HG02610 (cell line): Measurements from ENCODE around the gene SLC17A6.

ENCODE experiments used
- ATAC-seq: cut with Tn5 transposase; IDR thresholded peaks from one replicate; pipeline ENCODE4 v1.9.1; 2021; ENCODE audit warnings: mild to moderate bottlenecking, moderate library complexity; ENCODE audit not compliant: unreplicated experiment

The SLC17A6 gene

GRCh38 chr11:22337596-22338485 lies at the start of gene SLC17A6:
Gene SLC17A6, plus strand, starts transcription at chr11:22338381. Its CDS starts 153 bp downstream, at chr11:22338534.
- ATAC-seq = no peak

- no peak for ATAC-seq
These were observed 35.8 kb upstream of the SLC17A6 start for GRCh38 chr11:22302368-22302767.

DNA sequence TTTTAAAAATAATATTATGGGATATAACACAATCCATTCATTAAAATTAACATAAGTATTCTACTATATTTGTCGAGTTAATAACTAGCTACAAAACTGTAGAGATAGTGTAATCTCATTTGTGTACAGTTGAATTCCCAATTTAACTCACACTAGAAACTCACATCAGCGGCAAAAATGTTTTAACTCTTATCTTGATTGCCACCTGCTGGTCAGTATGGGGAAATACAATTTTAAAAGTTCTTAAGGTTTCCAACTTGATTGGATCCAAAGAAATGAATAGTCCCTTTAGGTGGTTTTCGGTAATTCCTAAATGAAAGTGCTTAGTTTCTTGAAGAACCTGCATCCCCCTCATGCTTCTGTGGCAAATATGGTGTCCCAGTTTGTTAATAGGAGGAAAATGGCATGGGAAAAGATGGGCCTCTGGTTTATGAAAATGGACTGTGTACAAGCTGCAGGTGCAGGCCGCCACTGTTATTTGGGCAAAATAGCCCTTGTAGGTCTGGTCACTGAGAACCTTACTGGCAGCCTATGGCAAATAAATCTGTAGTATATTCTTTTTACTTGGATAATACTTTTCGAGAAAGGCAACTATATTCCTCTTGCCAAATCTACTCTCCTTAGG lies 33.7 kb upstream of the SLC17A6 start:
- ATAC-seq = no peak

- ATAC-seq = no peak
These were observed 20.5 kb upstream of the SLC17A6 start for GRCh38 chr11:22317656-22318055.

GRCh38 chr11:22331771-22332170 lies 6.4 kb upstream of the SLC17A6 start:
- no peak for ATAC-seq

DNA sequence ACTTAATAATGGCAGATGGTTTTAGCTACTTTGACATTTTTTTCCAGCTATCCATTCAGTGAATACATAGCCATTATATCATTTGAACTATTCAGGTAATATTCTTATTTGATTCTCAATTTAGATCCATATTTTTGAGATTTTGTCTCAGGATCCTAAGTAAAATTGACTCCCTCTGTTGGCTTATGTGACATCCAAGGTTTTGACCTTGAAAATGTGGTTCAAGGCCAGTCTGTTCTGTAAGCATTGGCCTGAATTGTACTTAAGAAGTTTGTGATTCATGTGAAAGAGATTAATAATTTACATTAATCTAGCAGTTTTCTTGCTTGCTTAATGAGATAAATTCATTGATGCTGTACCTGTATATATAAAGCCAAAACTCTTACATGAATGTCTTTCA lies 1.6 kb upstream of the SLC17A6 start:
- no peak for ATAC-seq

- no peak for ATAC-seq
These were observed 1.4 kb downstream of the SLC17A6 start for GRCh38 chr11:22339611-22340010.

DNA sequence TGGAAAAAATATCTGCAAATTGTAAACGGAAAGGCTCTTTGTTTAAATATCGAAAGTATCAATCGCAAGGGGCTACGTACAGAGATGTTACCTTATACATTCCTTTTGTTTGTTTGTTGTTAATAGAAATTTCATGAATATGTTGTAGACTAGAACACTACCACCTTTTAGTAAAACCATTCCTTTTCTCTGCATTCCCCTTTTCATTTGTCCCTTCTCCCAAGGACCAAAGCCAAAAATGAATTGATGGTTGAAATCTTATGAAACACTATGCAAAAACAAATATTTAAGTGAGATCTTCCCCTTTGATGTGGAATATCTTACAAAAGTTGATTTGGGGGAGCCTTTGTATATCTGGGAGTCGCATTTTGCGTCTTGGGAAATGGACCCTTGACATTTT lies 2.1 kb downstream of the SLC17A6 start:
- no peak for ATAC-seq

- ATAC-seq = no peak
These were observed 2.8 kb downstream of the SLC17A6 start for GRCh38 chr11:22340701-22341587.

GRCh38 chr11:22341588-22341931 lies 3.4 kb downstream of the SLC17A6 start:
- no peak for ATAC-seq

GRCh38 chr11:22342211-22343031 lies 4.2 kb downstream of the SLC17A6 start:
- no peak for ATAC-seq

DNA sequence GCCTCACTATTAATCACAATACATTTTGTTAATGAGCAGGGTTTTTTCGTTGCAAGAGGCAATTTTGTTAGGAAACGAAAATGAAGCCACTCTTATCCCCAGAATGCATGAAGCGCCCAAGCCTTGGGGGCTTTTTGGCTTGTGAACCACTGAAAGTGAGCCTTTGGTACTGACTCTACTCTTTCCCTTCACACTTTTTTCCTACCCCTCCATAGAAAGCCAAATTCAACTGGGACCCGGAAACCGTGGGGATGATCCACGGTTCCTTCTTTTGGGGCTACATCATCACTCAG lies 4.8 kb downstream of the SLC17A6 start:
- ATAC-seq = no peak

- ATAC-seq = no peak
These were observed 5.3 kb downstream of the SLC17A6 start for GRCh38 chr11:22343371-22344032.

GRCh38 chr11:22344081-22344480 lies 5.9 kb downstream of the SLC17A6 start:
- ATAC-seq = no peak

GRCh38 chr11:22346282-22346681 lies 8.1 kb downstream of the SLC17A6 start:
- no peak for ATAC-seq

GRCh38 chr11:22347857-22348487 lies 9.8 kb downstream of the SLC17A6 start:
- no peak for ATAC-seq

GRCh38 chr11:22349491-22349890 lies 11.3 kb downstream of the SLC17A6 start:
- no peak for ATAC-seq

DNA sequence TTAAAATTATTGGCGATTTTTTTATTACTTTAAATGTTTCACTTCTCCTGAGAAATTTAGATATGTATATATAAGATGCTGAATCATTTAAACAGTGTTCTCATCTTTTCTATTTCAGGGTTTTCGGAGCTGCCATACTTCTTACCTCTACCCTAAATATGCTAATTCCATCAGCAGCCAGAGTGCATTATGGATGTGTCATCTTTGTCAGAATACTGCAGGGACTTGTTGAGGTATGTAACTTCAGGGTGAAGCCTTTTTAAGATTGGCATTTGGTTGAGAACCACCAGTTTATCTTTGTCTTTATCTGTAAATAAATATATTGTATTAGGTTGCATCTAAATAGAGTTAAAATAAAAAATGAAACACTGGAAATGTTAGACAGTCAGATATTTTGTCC lies 21.1 kb downstream of the SLC17A6 start:
- ATAC-seq = no peak

DNA sequence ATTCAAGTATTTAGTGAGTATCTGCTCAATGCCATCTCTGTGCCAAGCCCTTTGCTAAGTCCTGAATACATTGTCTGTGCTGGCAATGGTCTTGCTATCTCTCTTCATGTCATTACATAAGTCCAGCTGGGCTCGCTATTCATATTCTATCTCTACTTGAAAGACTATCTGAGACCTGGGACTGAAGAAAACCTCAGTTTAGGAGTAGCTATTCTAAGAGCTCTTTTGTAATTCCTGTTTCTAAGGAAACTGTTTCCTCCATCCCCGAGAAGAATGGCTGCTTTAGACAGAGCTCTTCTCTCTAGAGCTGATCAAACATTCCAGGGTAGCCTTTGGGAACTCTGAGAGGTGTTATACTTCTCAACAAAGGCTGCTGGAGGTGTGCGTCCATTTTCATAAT lies 33.0 kb downstream of the SLC17A6 start:
- ATAC-seq = no peak

GRCh38 chr11:22387126-22387525 lies 48.9 kb downstream of the SLC17A6 start:
- ATAC-seq = no peak
